GM18909 (cell line): ENCODE results near the gene SLC4A11.

Experiments used
- ATAC-seq: cut with Tn5 transposase; IDR thresholded peaks from one replicate; pipeline ENCODE4 v1.9.1; 2021; ENCODE audit warnings: mild to moderate bottlenecking; ENCODE audit not compliant: unreplicated experiment, poor library complexity

Gene SLC4A11

GRCh38 chr20:3180319-3180718, 58.7 kb downstream of the SLC4A11 start:
- ATAC-seq = no peak

GRCh38 chr20:3177746-3178485, 61.1 kb downstream of the SLC4A11 start:
- ATAC-seq = no peak
